Measurements from ENCODE around the gene DBN1.

GRCh38 chr5:177443144-177443983, 30.1 kb downstream of the DBN1 start:
- TF ChIP-seq CTCF (IDR thresholded peaks at IDR 0.05): no peak
- TF ChIP-seq POLR2A (IDR thresholded peaks at IDR 0.05): no peak
